Mesenteric fat pad (tissue), 1 donor: ENCODE measurements around the gene HAP1. TPM values are rescaled to one million over a fixed set of nuclear protein-coding genes. Genes with fewer than 3 reads are reported as not detected.
"Not testable (repeated sequence)": the region's sequence is repeated elsewhere in the genome, so short reads cannot be mapped to it uniquely, and the experiment has no call there.

Source experiments
- DNase-seq: peaks from one replicate; pipeline ENCODE4 v3.0.0-alpha.2; 2020; ENCODE audit warnings: low spot score
- total RNA-seq: library from RNA; stranded (reverse); fragmentation: NEBNext Ultra II Directional; extraction: Animal tissue kit (Norgen Biotek cat#: 25700); gene quantifications from one replicate; pipeline ENCODE4 v1.2.1, GENCODE V29; 2021
- donor health status: DM: yes; HTN: yes; CAD: no.

The HAP1 gene
- total RNA-seq, 1 donor from 2014 or later: 0.13 TPM

GRCh38 chr17:41691031-41691777 is 43.2 kb downstream of the HAP1 start:
- DNase-seq: no peak

- DNase-seq: no peak
Observed at GRCh38 chr17:41690497-41690896, 43.9 kb downstream of the HAP1 start.

- no peak for DNase-seq
Observed at GRCh38 chr17:41689497-41690299, 44.7 kb downstream of the HAP1 start.

- DNase-seq: peak; percentile 100
Observed at GRCh38 chr17:41688641-41689496, 45.6 kb downstream of the HAP1 start, which contains the start of gene EIF1. Gene EIF1 (plus strand): TSS chr17:41688885. CDS start chr17:41689039, 154 bp downstream.

GRCh38 chr17:41687828-41688640 is 46.4 kb downstream of the HAP1 start:
- DNase-seq: no peak

GRCh38 chr17:41686281-41686680 is 48.2 kb downstream of the HAP1 start:
- no peak for DNase-seq

GRCh38 chr17:41685753-41686152 is 48.7 kb downstream of the HAP1 start:
- not testable (repeated sequence) for DNase-seq

- DNase-seq: no peak
Observed at GRCh38 chr17:41684035-41684434, 50.4 kb downstream of the HAP1 start.

GRCh38 chr17:41683441-41684007 is 50.9 kb downstream of the HAP1 start:
- no peak for DNase-seq

- no peak for DNase-seq
Observed at GRCh38 chr17:41682631-41683030, 51.8 kb downstream of the HAP1 start.

GRCh38 chr17:41681776-41682175 is 52.7 kb downstream of the HAP1 start:
- DNase-seq: no peak

- DNase-seq: no peak
Observed at GRCh38 chr17:41680426-41681040, 53.9 kb downstream of the HAP1 start.

GRCh38 chr17:41679740-41680425 is 54.6 kb downstream of the HAP1 start:
- DNase-seq: no peak

- no peak for DNase-seq
Observed at GRCh38 chr17:41678907-41679739, 55.3 kb downstream of the HAP1 start.

GRCh38 chr17:41678411-41678906 is 56.0 kb downstream of the HAP1 start:
- no peak for DNase-seq

GRCh38 chr17:41676058-41676419 is 58.4 kb downstream of the HAP1 start:
- no peak for DNase-seq

GRCh38 chr17:41675157-41676057 is 59.0 kb downstream of the HAP1 start:
- not testable (repeated sequence) for DNase-seq
